RWPE2 (cell line): ENCODE results near the gene AGBL3.
A peak's percentile ranks its signal among the peaks of the same experiment; 100 is the strongest.

Experiments used
- ATAC-seq: fragments of 200-7000 bp; cut with Tn5 transposase; 3 replicates; pipeline ENCODE4 v1.9.1; 2021; ENCODE audit warnings: low read depth
- DNase-seq: peaks from one replicate; pipeline ENCODE4 v3.0.0-alpha.2; 2020; ENCODE audit warnings: low spot score
- H3K27ac ChIP-seq: fragments of 450-650 bp; 2 replicates; pipeline ENCODE4 v1.5.1; 2017; ENCODE audit warnings: mild to moderate bottlenecking; ENCODE audit not compliant: poor library complexity, severe bottlenecking
- H3K27me3 ChIP-seq: fragments of 250-450 bp; sonication (Bioruptor Pico); 2 replicates; pipeline ENCODE4 v1.5.1; 2021; ENCODE audit warnings: mild to moderate bottlenecking, moderate library complexity; ENCODE audit not compliant: insufficient read depth, poor library complexity, severe bottlenecking
- H3K36me3 ChIP-seq: fragments of 250-450 bp; sonication (Bioruptor Pico); 2 replicates; pipeline ENCODE4 v1.5.1; 2020; ENCODE audit warnings: low read depth, mild to moderate bottlenecking, moderate library complexity
- H3K4me1 ChIP-seq: fragments of 250-450 bp; sonication (Bioruptor Pico); 2 replicates; pipeline ENCODE4 v1.5.1; 2021; ENCODE audit warnings: mild to moderate bottlenecking, moderate library complexity; ENCODE audit not compliant: insufficient read depth, poor library complexity, severe bottlenecking
- H3K4me3 ChIP-seq: fragments of 250-450 bp; sonication (Bioruptor Pico); 2 replicates; pipeline ENCODE4 v1.5.1; 2021; ENCODE audit warnings: mild to moderate bottlenecking, moderate library complexity; ENCODE audit not compliant: severe bottlenecking
- H3K9me3 ChIP-seq: fragments of 250-450 bp; sonication (Bioruptor Pico); 2 replicates; pipeline ENCODE4 v1.5.1; 2021; ENCODE audit warnings: mild to moderate bottlenecking, moderate library complexity; ENCODE audit not compliant: severe bottlenecking
- TF ChIP-seq, protein P1 (sequence below): fragments of 450-650 bp; IDR thresholded peaks from one replicate; pipeline ENCODE4 v1.5.1; 2017; ENCODE audit warnings: mild to moderate bottlenecking, moderate library complexity; ENCODE audit not compliant: poor library complexity, severe bottlenecking

Gene AGBL3

DNA sequence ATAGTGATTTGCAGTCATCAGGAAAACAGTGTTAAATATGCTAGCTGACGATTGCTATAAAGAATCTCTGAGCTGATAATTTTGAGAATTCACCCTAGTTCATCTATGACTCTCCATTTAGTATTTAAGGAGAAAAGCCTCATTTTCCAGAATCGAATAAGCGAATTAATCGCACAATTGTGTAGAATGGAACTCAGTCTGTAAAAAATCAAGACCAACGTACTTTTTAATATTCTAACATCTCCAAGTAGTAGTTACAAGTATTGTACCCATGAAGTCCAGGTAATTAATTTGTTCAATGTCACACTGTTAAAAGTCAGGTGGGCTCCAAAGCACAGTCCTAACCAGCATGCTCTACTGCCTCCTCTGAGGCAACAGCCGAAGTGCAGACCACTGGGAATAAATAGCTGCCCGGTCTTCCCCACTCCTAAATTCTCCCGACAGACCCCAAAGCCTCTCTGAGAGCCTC, 380 bp upstream of the AGBL3 start:
- H3K27ac ChIP-seq, result peak overlapping the region; percentile 39
- peaks cover 12% of the 10 kb centered on the region for H3K4me1 ChIP-seq
- TF ChIP-seq, protein P1, sequence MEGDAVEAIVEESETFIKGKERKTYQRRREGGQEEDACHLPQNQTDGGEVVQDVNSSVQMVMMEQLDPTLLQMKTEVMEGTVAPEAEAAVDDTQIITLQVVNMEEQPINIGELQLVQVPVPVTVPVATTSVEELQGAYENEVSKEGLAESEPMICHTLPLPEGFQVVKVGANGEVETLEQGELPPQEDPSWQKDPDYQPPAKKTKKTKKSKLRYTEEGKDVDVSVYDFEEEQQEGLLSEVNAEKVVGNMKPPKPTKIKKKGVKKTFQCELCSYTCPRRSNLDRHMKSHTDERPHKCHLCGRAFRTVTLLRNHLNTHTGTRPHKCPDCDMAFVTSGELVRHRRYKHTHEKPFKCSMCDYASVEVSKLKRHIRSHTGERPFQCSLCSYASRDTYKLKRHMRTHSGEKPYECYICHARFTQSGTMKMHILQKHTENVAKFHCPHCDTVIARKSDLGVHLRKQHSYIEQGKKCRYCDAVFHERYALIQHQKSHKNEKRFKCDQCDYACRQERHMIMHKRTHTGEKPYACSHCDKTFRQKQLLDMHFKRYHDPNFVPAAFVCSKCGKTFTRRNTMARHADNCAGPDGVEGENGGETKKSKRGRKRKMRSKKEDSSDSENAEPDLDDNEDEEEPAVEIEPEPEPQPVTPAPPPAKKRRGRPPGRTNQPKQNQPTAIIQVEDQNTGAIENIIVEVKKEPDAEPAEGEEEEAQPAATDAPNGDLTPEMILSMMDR, result no peak
- H3K4me3 ChIP-seq, result peak overlapping the region; percentile 70
- H3K27me3 ChIP-seq, result no peaks in the 10 kb centered on the region
- DNase-seq, result no peak
- H3K36me3 ChIP-seq, result peaks cover 15% of the 10 kb centered on the region
- no peak for ATAC-seq
- no peaks in the 10 kb centered on the region for H3K9me3 ChIP-seq

DNA sequence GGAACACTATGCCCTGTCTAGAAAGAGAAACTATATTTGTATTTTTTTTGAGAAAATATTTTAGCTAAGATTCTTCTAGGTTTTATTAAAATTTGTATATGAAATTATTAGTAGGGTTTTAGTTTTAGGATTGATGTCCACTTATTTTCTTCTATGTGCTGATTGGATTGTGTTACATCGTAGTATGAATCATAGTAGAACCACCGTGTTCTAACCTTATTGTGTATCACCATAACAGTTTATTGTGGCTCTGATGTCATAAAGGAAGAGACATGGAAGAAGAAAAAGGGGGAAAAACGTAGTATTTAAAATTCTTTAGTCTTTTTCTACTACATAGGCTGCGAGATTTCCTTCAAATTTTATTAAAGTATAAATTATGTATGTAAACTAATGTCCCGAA, 1.9 kb downstream of the AGBL3 start:
- H3K4me1 ChIP-seq, result peaks cover 12% of the 10 kb centered on the region
- H3K4me3 ChIP-seq, result no peak overlapping the region
- H3K27me3 ChIP-seq, result no peaks in the 10 kb centered on the region
- H3K27ac ChIP-seq, result no peak overlapping the region
- peaks cover 15% of the 10 kb centered on the region for H3K36me3 ChIP-seq
- TF ChIP-seq, protein P1, result no peak
- no peaks in the 10 kb centered on the region for H3K9me3 ChIP-seq
- no peak for DNase-seq
- ATAC-seq, result no peak

DNA sequence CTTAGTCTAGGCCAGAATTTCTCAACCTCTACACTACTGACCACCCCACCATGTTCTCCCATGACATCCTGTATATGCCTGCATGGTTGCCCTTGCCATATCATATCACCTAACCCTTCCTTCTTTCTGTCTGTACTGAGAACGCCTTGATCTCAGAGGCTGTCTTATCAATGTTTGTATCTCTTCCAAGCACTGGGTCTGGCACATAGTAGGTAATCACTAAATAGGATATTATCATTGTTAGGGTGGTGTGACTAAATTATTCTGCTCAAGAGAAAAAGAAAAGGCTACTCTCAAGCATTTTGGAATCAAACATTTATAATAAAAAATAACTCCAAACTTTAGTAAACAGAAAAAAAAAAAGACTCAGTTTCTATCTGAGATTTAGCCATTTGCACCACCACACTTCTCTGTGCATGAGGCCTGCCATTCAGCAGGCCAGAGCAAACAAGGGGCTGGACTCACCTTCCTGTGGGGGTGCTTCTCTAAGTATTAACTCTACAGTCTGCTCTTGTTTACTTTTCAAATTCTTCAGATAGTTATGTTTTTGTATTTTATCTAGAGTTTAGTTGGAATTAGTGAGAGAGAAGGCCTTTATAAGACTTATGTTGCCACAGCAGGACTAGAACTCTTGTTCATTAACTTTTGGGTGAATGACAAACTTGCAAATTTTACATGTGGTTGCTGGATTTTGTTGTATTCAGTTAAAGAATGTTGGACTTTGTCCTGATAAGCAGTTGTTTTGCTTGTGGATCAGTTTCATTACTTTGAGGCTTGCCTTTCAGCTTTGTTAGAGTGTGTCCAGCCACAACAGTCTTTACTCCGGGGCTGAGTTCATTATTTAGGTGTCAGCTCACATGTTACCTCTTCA, 5.4 kb downstream of the AGBL3 start:
- no peaks in the 10 kb centered on the region for H3K27me3 ChIP-seq
- no peaks in the 10 kb centered on the region for H3K9me3 ChIP-seq
- no peak overlapping the region for H3K4me3 ChIP-seq
- no peak for DNase-seq
- H3K27ac ChIP-seq, result no peak overlapping the region
- H3K4me1 ChIP-seq, result peaks cover 12% of the 10 kb centered on the region
- TF ChIP-seq, protein P1, result no peak
- H3K36me3 ChIP-seq, result peaks cover 18% of the 10 kb centered on the region
- no peak for ATAC-seq

DNA sequence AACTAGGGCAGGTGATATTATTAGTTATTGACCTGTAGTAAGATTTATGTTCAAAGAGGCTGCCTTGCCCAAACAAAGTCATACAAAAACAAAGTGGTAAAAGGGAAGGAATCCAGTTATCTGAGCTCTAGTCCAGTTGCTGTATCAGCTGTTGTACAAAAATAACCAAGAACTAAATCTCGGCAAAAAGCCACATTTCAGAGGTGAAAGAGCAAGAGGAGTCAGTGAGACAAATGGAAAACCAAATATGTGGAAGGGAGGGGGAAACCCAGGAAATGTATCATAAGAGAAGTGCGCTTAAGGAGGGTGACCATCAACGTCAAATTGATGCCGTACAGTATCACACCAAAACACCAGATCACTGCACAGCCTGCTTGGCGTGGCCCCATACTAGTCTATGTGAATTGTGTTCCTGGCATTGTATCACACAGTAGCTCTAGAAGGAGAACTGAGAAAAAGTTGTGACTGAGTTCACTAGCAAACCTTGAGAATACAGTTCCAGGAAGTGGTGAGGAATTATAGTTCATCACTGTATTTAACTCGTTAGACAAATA, 6.4 kb downstream of the AGBL3 start:
- no peak for ATAC-seq
- Histone ChIP-seq H3K4me3 (no peak overlapping the region), H3K36me3 (peaks cover 18% of the 10 kb centered on the region), H3K27me3 (no peaks in the 10 kb centered on the region), H3K9me3 (no peaks in the 10 kb centered on the region), H3K4me1 (peaks cover 7% of the 10 kb centered on the region), H3K27ac (no peak overlapping the region)
- no peak for DNase-seq
- TF ChIP-seq, protein P1, result no peak
